NB4 (cell line): Measurements from ENCODE around the gene HENMT1.

Experiments
- DNase-seq: peaks from one replicate; pipeline ENCODE4 v3.0.0; 2010; ENCODE audit warnings: low read depth
- H3K4me3 ChIP-seq: one replicate; pipeline ENCODE4 v1.5.1; 2011; ENCODE audit warnings: mild to moderate bottlenecking, low read depth, low read length, moderate library complexity
- MYC ChIP-seq: IDR thresholded peaks from 2 replicates; pipeline ENCODE4 v1.6.1; 2011; ENCODE audit warnings: low read depth, low read length
- POLR2A ChIP-seq: IDR thresholded peaks from 2 replicates; pipeline ENCODE4 v1.6.1; 2011; ENCODE audit warnings: mild to moderate bottlenecking; ENCODE audit not compliant: insufficient read length; ENCODE audit errors: extremely low read depth
- TF ChIP-seq, protein P1 (sequence below): IDR thresholded peaks from 2 replicates; pipeline ENCODE4 v1.6.1; 2011; ENCODE audit warnings: low read depth, low read length
- TF ChIP-seq, protein P2 (sequence below): IDR thresholded peaks from one replicate; pipeline ENCODE4 v1.5.1; 2012; ENCODE audit warnings: low read depth, low read length

HENMT1 gene

DNA sequence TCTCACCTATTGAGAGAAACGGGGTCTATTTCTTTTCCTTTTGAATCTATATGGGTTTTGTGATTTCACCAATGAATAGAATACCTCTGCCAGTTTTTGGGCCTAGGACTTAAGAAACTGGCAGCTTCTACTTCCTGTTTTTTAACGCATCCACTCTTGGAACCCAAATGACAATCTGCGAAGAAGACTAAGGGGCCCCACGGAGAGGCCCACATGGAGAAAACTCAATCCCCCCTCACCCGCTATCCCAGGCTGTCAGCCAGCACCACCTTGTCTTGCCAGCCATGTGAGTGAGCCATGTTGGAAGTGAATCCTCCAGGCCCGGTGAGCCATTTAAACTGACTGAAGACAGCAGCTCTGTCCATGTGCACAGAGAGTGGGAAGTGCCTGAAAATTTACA, 3.6 kb upstream of the HENMT1 start:
- TF ChIP-seq, protein P1, sequence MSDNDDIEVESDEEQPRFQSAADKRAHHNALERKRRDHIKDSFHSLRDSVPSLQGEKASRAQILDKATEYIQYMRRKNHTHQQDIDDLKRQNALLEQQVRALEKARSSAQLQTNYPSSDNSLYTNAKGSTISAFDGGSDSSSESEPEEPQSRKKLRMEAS: no peak
- no peak for TF ChIP-seq POLR2A
- TF ChIP-seq, protein P2, sequence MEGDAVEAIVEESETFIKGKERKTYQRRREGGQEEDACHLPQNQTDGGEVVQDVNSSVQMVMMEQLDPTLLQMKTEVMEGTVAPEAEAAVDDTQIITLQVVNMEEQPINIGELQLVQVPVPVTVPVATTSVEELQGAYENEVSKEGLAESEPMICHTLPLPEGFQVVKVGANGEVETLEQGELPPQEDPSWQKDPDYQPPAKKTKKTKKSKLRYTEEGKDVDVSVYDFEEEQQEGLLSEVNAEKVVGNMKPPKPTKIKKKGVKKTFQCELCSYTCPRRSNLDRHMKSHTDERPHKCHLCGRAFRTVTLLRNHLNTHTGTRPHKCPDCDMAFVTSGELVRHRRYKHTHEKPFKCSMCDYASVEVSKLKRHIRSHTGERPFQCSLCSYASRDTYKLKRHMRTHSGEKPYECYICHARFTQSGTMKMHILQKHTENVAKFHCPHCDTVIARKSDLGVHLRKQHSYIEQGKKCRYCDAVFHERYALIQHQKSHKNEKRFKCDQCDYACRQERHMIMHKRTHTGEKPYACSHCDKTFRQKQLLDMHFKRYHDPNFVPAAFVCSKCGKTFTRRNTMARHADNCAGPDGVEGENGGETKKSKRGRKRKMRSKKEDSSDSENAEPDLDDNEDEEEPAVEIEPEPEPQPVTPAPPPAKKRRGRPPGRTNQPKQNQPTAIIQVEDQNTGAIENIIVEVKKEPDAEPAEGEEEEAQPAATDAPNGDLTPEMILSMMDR: no peak
- TF ChIP-seq MYC: no peak
- peak; percentile 56 for DNase-seq
- H3K4me3 ChIP-seq: no peak overlapping the region

DNA sequence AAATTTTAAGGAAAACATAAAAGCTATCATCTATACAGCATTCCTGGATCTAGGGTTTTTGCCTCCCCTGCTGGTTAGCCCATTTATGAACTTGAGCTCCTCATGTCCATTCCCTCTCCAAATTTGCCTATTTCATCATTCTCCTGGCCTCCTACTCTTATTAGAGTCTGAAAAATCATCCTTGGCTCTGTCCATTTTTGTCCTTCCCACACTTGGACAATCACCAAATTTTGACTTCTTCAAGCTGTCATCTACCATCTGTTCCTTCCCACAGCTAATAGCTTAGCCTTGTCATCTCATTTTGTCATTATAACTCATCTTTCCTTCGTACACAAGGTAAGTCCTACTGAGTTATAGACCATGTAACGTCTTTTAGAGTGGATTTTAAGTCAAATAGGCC, 2.2 kb upstream of the HENMT1 start:
- no peak for TF ChIP-seq MYC
- no peak for TF ChIP-seq POLR2A
- TF ChIP-seq, protein P2: no peak
- TF ChIP-seq, protein P1: no peak
- no peak for DNase-seq
- no peak overlapping the region for H3K4me3 ChIP-seq

DNA sequence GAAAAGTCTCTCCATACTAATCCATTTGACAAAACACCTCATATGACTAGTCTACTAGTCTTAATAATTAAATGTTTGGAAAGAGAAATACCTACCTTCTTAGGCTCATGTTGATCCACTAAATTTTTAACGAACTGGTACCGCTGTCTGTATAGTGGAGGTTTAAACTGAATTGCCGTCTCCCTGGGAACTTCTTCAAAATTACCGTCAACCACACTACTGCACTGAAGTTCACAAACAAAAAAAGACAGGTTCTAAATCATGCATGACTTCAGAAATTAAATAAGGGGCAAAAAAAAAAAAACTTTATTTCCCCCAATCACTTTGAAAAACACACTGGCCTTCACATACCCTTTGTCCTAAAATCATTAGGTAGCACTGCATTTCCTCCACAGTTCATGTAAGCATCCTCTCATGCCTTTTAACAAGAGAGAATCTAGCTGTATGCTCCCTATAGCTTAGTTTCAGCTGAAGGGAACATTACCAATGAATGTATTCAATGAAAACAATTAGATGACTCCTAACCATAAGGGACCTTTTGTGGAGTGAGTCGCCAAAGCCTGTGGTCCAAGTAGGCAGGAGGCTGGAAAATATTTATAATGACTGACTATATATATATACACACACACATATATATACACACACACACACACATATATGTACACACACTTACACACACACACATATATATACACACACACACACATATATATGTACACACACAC, 3.4 kb downstream of the HENMT1 start:
- TF ChIP-seq MYC: no peak
- TF ChIP-seq POLR2A: no peak
- TF ChIP-seq, protein P2: no peak
- TF ChIP-seq, protein P1: no peak
- no peak overlapping the region for H3K4me3 ChIP-seq
- DNase-seq: peak; percentile 33

DNA sequence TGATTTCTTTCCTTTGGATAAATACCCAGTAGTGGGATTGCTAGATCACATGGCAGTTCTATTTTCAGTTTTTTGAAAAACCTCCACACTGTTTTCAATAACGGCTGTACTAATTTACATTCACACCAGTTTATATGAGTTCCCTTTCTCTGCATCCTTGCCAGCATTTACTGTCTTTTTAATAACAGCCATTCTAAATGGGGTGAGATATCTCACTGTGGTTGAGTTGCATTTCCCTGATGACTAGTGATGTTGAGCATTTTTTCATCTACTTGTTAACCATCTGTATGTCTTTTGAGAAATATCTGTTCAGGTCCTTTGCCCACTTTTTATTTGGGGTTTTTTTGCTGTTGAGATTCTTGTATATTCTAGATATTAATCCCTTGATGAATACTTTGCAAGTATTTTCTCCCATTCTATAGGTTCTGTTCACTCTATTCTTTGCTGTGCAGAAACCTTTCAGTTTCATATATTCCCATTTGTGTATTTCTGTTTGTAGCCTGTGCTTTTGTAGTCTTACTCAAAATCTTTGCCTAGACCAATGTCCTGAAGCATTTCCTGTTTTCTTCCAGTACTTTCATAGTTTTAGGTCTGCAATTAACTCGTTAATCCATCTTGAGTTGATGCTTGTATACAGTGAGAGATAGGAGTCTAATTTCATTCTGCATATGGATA, 7.3 kb downstream of the HENMT1 start:
- no peak for DNase-seq
- TF ChIP-seq, protein P1: no peak
- TF ChIP-seq POLR2A (no peak), MYC (no peak)
- TF ChIP-seq, protein P2: no peak
- H3K4me3 ChIP-seq: no peak overlapping the region

DNA sequence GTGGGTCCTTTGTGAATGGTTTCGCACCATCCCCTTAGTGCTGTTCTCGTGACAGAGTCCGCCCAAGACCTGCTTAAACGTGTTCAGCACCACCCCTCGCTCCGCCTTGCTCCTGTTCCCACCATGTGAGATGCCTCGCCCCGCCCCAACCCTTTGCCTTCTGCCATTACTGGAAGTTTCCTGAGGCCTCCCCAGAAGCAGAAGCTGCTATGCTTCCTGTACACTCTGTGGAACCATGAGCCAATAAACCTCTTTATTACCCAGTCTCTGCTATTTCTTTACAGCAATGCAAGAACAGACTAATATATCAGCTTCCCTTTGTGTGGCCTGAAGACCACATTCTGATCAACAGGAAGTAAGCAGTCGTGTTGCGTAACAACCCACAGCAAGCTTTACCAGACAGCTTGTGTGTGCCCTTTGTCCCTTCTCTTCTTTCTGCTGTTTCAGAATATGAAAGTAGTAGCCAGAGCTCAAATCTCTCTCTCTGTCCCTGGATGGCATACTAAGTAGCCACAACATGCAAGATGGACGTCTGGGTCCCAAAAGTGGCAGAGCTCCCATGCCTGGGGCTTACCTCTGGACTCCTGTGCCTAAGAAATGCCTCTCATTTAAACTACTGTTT, 14.1 kb downstream of the HENMT1 start:
- DNase-seq: peak; percentile 98
- H3K4me3 ChIP-seq: peak overlapping the region; percentile 41
- TF ChIP-seq MYC (peak; percentile 82), POLR2A (peak; percentile 21)
- TF ChIP-seq, protein P2: no peak
- TF ChIP-seq, protein P1: peak; percentile 48
